GM19372 (cell line): ENCODE measurements around the gene AMPD2.

Experiments used
- ATAC-seq: cut with Tn5 transposase; IDR thresholded peaks from one replicate; pipeline ENCODE4 v1.9.1; 2021; ENCODE audit warnings: mild to moderate bottlenecking, low read depth, moderate library complexity; ENCODE audit not compliant: unreplicated experiment

AMPD2 gene

GRCh38 chr1:109615879-109616278 lies 3.8 kb upstream of the AMPD2 start:
- ATAC-seq, result no peak

- ATAC-seq, result no peak
Measured at GRCh38 chr1:109616391-109616790, 3.2 kb upstream of the AMPD2 start.

- no peak for ATAC-seq
Measured at GRCh38 chr1:109617291-109617801, 2.3 kb upstream of the AMPD2 start.

GRCh38 chr1:109618661-109619575 lies 719 bp upstream of the AMPD2 start:
- no peak for ATAC-seq

GRCh38 chr1:109620401-109620791 lies 759 bp downstream of the AMPD2 start:
- ATAC-seq, result no peak

- peak; percentile 70 for ATAC-seq
Measured at GRCh38 chr1:109620841-109621286, 1.2 kb downstream of the AMPD2 start.

GRCh38 chr1:109621379-109622136 lies 1.9 kb downstream of the AMPD2 start:
- ATAC-seq, result no peak

GRCh38 chr1:109622137-109622892 lies 2.7 kb downstream of the AMPD2 start:
- ATAC-seq, result no peak

- ATAC-seq, result no peak
Measured at GRCh38 chr1:109622895-109623294, 3.3 kb downstream of the AMPD2 start.

- no peak for ATAC-seq
Measured at GRCh38 chr1:109623601-109624161, 4.0 kb downstream of the AMPD2 start.

GRCh38 chr1:109624201-109625010 lies 4.8 kb downstream of the AMPD2 start:
- no peak for ATAC-seq

- no peak for ATAC-seq
Measured at GRCh38 chr1:109625176-109625575, 5.5 kb downstream of the AMPD2 start.

- ATAC-seq, result no peak
Measured at GRCh38 chr1:109625601-109626560, 6.2 kb downstream of the AMPD2 start.

GRCh38 chr1:109626682-109627408 lies 7.2 kb downstream of the AMPD2 start:
- no peak for ATAC-seq

GRCh38 chr1:109627692-109628399 lies 8.2 kb downstream of the AMPD2 start:
- ATAC-seq, result no peak

GRCh38 chr1:109628540-109629321 lies 9.1 kb downstream of the AMPD2 start:
- ATAC-seq, result no peak
